Measurements from ENCODE around the gene ADAM17. TPM values are rescaled to one million over a fixed set of nuclear protein-coding genes. Genes with fewer than 3 reads are reported as not detected.

ADAM17 gene
- polyA plus RNA-seq, 1 of the 3 experiments (the other 2 are of a cell fraction): 17.1 TPM

GRCh38 chr2:9536504-9536903 is 19.1 kb downstream of the ADAM17 start:
- Histone ChIP-seq H3K27me3 (ENCODE audit: insufficient read depth) (no peaks in the 10 kb centered on the region), H3K9ac (no peak overlapping the region), H3K27ac (ENCODE audit: low read depth in 2 of 2, low read length in 1 of 2) (no peak overlapping the region), H3K79me2 (ENCODE audit: insufficient read depth) (peaks cover 76% of the 10 kb centered on the region), H4K20me1 (ENCODE audit: insufficient read depth) (no peaks in the 10 kb centered on the region), H3K4me2 (no peak overlapping the region), H3K4me3 (ENCODE audit: low read depth in 2 of 2, low read length in 1 of 2) (no peak overlapping the region), H3K9me3 (no peaks in the 10 kb centered on the region), H3K4me1 (ENCODE audit: control insufficient read depth in 1 of 2, insufficient read depth in 2 of 2, low read depth in 1 of 2, low read length in 1 of 2) (peaks cover 0 to 12% of the 10 kb centered on the region in 2 experiments; a peak in 2 of 4 replicates), H3K36me3 (replicated peaks in 1 of 2; ENCODE audit: control insufficient read depth in 1 of 2, insufficient read depth in 2 of 2, low read length in 1 of 2) (peaks cover 23 to 56% of the 10 kb centered on the region in 2 experiments), H3F3A (replicated peaks; ENCODE audit: insufficient read depth) (peaks cover 9% of the 10 kb centered on the region), H3K9me2 (no peaks in the 10 kb centered on the region), H2AFZ (ENCODE audit: low read depth) (no peak overlapping the region)
- CTCF ChIA-PET: interaction anchor here (1.0 to 1.4 kb wide), 2 partner anchors 11 to 18 kb away, joined by 3 read pairs; no protein-coding TSS in a partner anchor
- no peak for TF ChIP-seq TAF1 (IDR thresholded peaks at IDR 0.05; ENCODE audit: borderline replicate concordance, low read depth, low read length)
- 92% methylated on average over 6 of the region's 6 CpGs for WGBS (ENCODE audit: low lambda C conversion rate)
- POLR2A ChIA-PET: interaction anchor here (0.5 kb wide), 1 partner anchor 203 kb away, joined by 3 read pairs; no protein-coding TSS in a partner anchor
- DNase-seq: no peak

GRCh38 chr2:9535177-9535576 is 20.5 kb downstream of the ADAM17 start:
- WGBS (ENCODE audit: low lambda C conversion rate): 71% methylated on average over 1 of the region's 1 CpG
- POLR2A ChIA-PET: no interaction called here
- H3K36me3 ChIP-seq (replicated peaks in 1 of 2; ENCODE audit: control insufficient read depth in 1 of 2, insufficient read depth in 2 of 2, low read length in 1 of 2): peaks cover 20 to 54% of the 10 kb centered on the region in 2 experiments
- no peak for DNase-seq
- no peak overlapping the region for H3K4me3 ChIP-seq (ENCODE audit: low read depth in 2 of 2, low read length in 1 of 2)
- H3K9me3 ChIP-seq: no peaks in the 10 kb centered on the region
- no peak overlapping the region for H3K27ac ChIP-seq (ENCODE audit: low read depth in 2 of 2, low read length in 1 of 2)
- no peak for TF ChIP-seq NFIC (IDR thresholded peaks at IDR 0.05; ENCODE audit: borderline replicate concordance)
- no peak for TF ChIP-seq IRF3 (IDR thresholded peaks at IDR 0.05; ENCODE audit: low read depth, low read length)
- TF ChIP-seq PBX3 (IDR thresholded peaks at IDR 0.05): no peak
- TF ChIP-seq YY1 (IDR thresholded peaks at IDR 0.05; ENCODE audit: low read depth): no peak
- no peak for TF ChIP-seq GATA2 (CRISPR knock-in tag; IDR thresholded peaks at IDR 0.05)
- no peak for TF ChIP-seq SMC3 (IDR thresholded peaks at IDR 0.05; ENCODE audit: low read depth, low read length)
- TF ChIP-seq FOSL2 (IDR thresholded peaks at IDR 0.05; ENCODE audit: borderline replicate concordance, low read depth): no peak
- no peak for TF ChIP-seq USF2 (IDR thresholded peaks at IDR 0.05; ENCODE audit: borderline replicate concordance, low read depth, low read length)
- TF ChIP-seq FOXJ3 (CRISPR knock-in tag; IDR thresholded peaks at IDR 0.05): no peak
- no peak for TF ChIP-seq TEAD4 (IDR thresholded peaks at IDR 0.05; ENCODE audit: borderline replicate concordance, insufficient read depth)
- TF ChIP-seq CHD2 (IDR thresholded peaks at IDR 0.05; ENCODE audit: low read length, partially characterized antibody): no peak
- no peak for TF ChIP-seq GABPA (IDR thresholded peaks at IDR 0.05; ENCODE audit: low read depth)
- TF ChIP-seq RXRA (IDR thresholded peaks at IDR 0.05; ENCODE audit: borderline replicate concordance, low read depth): no peak
- no peak overlapping the region for H3K9ac ChIP-seq
- no peaks in the 10 kb centered on the region for H4K20me1 ChIP-seq (ENCODE audit: insufficient read depth)
- H3K9me2 ChIP-seq: no peaks in the 10 kb centered on the region
- H3K4me1 ChIP-seq (ENCODE audit: control insufficient read depth in 1 of 2, insufficient read depth in 2 of 2, low read depth in 1 of 2, low read length in 1 of 2): peaks cover 0 to 12% of the 10 kb centered on the region in 2 experiments; a peak in 2 of 4 replicates
- H3F3A ChIP-seq (replicated peaks; ENCODE audit: insufficient read depth): peaks cover 9% of the 10 kb centered on the region
- no peaks in the 10 kb centered on the region for H3K27me3 ChIP-seq (ENCODE audit: insufficient read depth)
- CTCF ChIA-PET: interaction anchor here (0.9 to 1.0 kb wide), 2 partner anchors 20 to 104 kb away, joined by 3 read pairs; partner anchors contain the start of gene ADAM17
- H3K79me2 ChIP-seq (ENCODE audit: insufficient read depth): peaks cover 63% of the 10 kb centered on the region
- H2AFZ ChIP-seq (ENCODE audit: low read depth): no peak overlapping the region
- H3K4me2 ChIP-seq: no peak overlapping the region
